ENCODE measurements around the gene DCDC2B.

DCDC2B gene

DNA sequence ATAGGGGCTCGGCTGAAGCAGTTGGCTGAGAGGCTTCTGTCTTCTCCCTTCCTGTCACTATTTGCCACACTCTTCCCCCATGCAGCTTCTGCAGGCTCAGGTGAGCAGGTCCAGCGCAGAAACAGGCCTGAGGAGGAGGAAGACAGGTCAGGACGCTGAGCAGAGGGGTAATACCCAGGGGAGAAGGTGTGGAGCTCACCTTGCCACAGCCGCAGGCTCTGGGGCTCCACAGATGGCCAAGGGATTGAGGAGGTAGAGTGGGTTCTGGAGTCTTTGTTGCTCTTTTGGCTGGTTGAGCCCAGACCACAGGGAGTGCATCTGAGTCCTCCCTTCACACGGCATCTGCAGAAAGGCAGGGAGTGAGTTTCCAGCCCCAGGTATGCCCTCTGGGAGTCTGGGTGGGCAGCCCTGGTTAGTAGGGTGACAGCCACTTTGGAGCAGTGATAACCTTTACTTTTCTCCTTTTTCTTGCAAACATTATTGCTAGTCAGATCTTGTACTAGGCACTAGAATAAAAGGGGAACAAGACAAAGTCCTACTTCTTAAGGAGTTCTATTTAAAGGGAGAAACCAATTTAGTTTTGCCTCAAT, 23.0 kb downstream of the DCDC2B start:
- no peak overlapping the region for H3K27ac ChIP-seq
- TF ChIP-seq, protein P1, sequence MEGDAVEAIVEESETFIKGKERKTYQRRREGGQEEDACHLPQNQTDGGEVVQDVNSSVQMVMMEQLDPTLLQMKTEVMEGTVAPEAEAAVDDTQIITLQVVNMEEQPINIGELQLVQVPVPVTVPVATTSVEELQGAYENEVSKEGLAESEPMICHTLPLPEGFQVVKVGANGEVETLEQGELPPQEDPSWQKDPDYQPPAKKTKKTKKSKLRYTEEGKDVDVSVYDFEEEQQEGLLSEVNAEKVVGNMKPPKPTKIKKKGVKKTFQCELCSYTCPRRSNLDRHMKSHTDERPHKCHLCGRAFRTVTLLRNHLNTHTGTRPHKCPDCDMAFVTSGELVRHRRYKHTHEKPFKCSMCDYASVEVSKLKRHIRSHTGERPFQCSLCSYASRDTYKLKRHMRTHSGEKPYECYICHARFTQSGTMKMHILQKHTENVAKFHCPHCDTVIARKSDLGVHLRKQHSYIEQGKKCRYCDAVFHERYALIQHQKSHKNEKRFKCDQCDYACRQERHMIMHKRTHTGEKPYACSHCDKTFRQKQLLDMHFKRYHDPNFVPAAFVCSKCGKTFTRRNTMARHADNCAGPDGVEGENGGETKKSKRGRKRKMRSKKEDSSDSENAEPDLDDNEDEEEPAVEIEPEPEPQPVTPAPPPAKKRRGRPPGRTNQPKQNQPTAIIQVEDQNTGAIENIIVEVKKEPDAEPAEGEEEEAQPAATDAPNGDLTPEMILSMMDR (IDR thresholded peaks at IDR 0.05): no peak
- no peak for DNase-seq
- no peak overlapping the region for H3K4me3 ChIP-seq
- intact Hi-C loops (cut with DNase I; ENCODE audit: low total_unique reads): loop anchor here (10.0 kb wide), 1 partner anchor 47 kb away; no protein-coding TSS in a partner anchor
- H3K36me3 ChIP-seq: peaks cover 45 to 87% (median 62%) of the 10 kb centered on the region in 3 donors
- no peaks in the 10 kb centered on the region for H3K27me3 ChIP-seq
- H3K9me3 ChIP-seq: no peaks in the 10 kb centered on the region
- no peaks in the 10 kb centered on the region for H3K4me1 ChIP-seq

DNA sequence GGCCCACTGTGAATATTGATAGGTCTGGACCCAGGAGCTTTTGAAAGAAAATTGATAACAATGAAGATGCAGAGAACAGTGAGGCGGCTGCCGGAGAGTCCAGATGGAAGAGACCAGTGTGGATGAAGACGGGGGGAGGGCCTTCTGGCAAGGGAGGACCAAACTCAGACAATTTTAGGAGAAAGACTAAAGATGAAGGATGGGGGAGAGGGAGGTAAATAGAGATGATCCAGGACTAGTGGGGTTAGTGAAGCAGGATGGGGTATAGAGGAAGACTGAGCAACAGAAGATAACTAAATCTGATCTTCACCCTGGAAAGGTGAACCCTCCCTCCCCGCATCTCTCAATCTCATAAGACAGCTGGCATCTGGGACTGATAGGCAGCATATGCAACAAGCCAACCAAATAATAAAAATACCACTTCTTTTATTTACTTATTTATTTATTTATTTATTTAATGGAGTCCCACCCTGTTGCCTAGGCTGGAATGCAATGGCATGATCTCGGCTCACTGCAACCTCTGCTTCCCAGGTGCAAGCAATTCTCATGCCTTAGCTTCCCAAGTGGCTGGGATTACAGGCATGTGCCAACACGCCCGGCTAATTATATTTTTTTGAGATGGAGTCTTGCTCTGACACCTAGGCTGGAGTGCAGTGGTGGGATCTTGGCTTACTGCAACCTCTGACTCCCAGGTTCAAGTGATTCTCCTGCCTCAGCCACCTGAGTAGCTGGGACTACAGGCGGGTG, 23.8 kb downstream of the DCDC2B start:
- intact Hi-C loops (cut with DNase I; ENCODE audit: low total_unique reads): loop anchor here (10.0 kb wide), 1 partner anchor 48 kb away; no protein-coding TSS in a partner anchor
- peaks cover 42 to 79% (median 54%) of the 10 kb centered on the region in 3 donors for H3K36me3 ChIP-seq
- H3K4me1 ChIP-seq: no peaks in the 10 kb centered on the region
- no peaks in the 10 kb centered on the region for H3K9me3 ChIP-seq
- no peak overlapping the region for H3K4me3 ChIP-seq
- no peak overlapping the region for H3K27ac ChIP-seq
- H3K27me3 ChIP-seq: no peaks in the 10 kb centered on the region
- TF ChIP-seq, protein P1 (IDR thresholded peaks at IDR 0.05): no peak
- no peak for DNase-seq

DNA sequence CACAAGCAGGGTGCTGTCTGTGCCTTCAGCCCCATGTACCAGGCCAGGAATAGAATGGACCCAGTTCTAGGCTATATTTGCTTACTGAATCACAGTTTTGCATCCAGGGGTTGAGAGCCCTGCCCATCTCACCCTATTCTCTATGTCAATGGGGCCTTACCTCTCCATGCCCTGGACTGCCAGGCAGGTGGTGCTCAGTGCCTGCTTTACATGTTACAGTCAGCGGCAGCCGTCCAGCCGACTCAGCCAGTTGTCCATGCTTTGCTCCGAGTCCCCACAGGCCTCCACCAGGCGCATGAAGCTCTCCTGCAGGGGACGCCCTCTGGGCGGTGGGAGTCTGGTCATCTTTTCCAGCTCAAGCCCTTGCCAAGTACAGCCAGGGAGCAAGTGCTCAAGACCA, 25.9 kb downstream of the DCDC2B start:
- peaks cover 0 to 7% (median 4%) of the 10 kb centered on the region in 4 donors for H3K4me1 ChIP-seq
- intact Hi-C loops (cut with DNase I; ENCODE audit: low total_unique reads): loop anchor here (10.0 kb wide), 1 partner anchor 50 kb away; no protein-coding TSS in a partner anchor
- H3K27ac ChIP-seq: no peak overlapping the region
- H3K36me3 ChIP-seq: peaks cover 21 to 58% (median 33%) of the 10 kb centered on the region in 3 donors
- no peaks in the 10 kb centered on the region for H3K27me3 ChIP-seq
- TF ChIP-seq, protein P1 (IDR thresholded peaks at IDR 0.05): no peak
- no peaks in the 10 kb centered on the region for H3K9me3 ChIP-seq
- no peak for DNase-seq
- H3K4me3 ChIP-seq: no peak overlapping the region

DNA sequence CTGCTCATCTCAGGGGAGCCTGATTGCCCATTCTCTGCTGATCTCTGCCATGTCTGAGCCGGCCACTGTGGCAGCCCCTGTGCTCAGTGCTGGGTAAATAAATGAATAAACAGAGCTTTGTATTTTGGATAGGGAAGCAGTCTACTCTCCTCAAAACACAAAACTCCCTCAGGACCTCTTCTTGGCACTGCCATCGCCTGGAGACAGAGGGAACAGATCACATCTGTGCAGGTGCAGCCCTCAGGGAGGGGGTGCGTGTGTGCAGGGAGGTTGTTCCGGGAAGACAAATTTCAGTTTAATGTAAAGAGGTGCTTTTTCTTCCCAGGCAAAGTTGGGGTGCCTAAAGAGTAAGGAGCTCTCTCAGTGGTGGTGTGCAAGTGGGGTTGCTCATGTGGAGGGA, 30.4 kb downstream of the DCDC2B start:
- H3K4me1 ChIP-seq: peaks cover 0 to 22% (median 19%) of the 10 kb centered on the region in 4 donors
- intact Hi-C loops (cut with DNase I; ENCODE audit: low total_unique reads): loop anchor here (10.0 kb wide), 1 partner anchor 55 kb away; no protein-coding TSS in a partner anchor
- H3K27me3 ChIP-seq: no peaks in the 10 kb centered on the region
- TF ChIP-seq, protein P1 (IDR thresholded peaks at IDR 0.05): no peak
- no peak for DNase-seq
- no peaks in the 10 kb centered on the region for H3K9me3 ChIP-seq
- no peak overlapping the region for H3K4me3 ChIP-seq
- peaks cover 0 to 13% (median 7%) of the 10 kb centered on the region in 3 donors for H3K36me3 ChIP-seq
- peak overlapping the region; percentile 77 to 87 for H3K27ac ChIP-seq

DNA sequence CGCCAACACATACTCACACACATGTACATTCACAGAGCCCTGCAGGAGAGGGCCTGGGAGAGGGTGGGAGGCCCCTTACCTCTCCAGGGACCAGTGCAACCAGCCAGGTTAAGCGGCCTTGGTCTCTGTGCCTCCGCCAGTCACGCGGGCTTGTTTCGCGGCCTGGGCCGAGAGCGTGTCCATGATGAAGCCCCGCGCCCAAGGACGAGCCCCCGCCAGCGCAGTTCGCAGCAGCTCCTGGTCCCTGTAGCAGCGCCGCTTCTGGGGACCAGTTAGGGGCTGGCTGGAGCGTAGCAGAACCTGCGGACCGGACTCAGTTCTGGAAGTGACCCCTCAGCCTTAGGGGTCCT, 30.9 kb downstream of the DCDC2B start:
- TF ChIP-seq, protein P1 (IDR thresholded peaks at IDR 0.05): no peak
- peak in 1 of 2 donors; percentile 70 for DNase-seq
- Histone ChIP-seq H3K27ac (peak overlapping the region; percentile 77 to 87), H3K4me3 (peak overlapping the region; percentile 60 to 61), H3K36me3 (peaks cover 0 to 9% (median 3%) of the 10 kb centered on the region in 3 donors), H3K27me3 (no peaks in the 10 kb centered on the region), H3K9me3 (no peaks in the 10 kb centered on the region), H3K4me1 (peaks cover 0 to 22% (median 19%) of the 10 kb centered on the region in 4 donors)
- intact Hi-C loops (cut with DNase I; ENCODE audit: low total_unique reads): loop anchor here (5.0 to 10.0 kb wide), 2 partner anchors 32 to 55 kb away; partner anchors contain the start of genes DCDC2B and IQCC

Measured in tibial artery (tissue), 4 donors.